A549 (cell line): Measurements from ENCODE around the gene BOC. TPM values are rescaled to one million over a fixed set of nuclear protein-coding genes. Genes with fewer than 3 reads are reported as not detected.

Source experiments
- ATAC-seq, 2 experiments: fragments of 200-7000 bp in 1 of 2; fragments of >200 bp in 1 of 2; cut with Nextera tagmentation in 1 of 2; cut with Tn5 transposase in 1 of 2; 3 replicates each; pipeline versions ENCODE4 v1.8.0 to v1.9.1; 2018 to 2020; ENCODE audit warnings: mild to moderate bottlenecking in 1 of 2, moderate library complexity in 1 of 2
- CTCF ChIA-PET: fragments of 300-600 bp; sonication (Branson Sonifier 250); formaldehyde crosslinking; extraction: SDS; loops from one replicate; lab custom pipeline; 2021; ENCODE audit warnings: antibody characterized with exemption, inconsistent platforms; lab: Yijun Ruan, JAX
- POLR2A ChIA-PET: fragments of 350-600 bp; formaldehyde crosslinking; extraction: SDS; loops from one replicate; lab custom pipeline; 2021; ENCODE audit warnings: antibody characterized with exemption, inconsistent platforms; lab: Yijun Ruan, JAX
- DNase-seq, 2 experiments: peaks; one replicate each; pipeline versions ENCODE4 v3.0.0 to v3.0.0-alpha.2; 2011 to 2016; ENCODE audit warnings: low read depth in 1 of 2, low spot score in 1 of 2
- FAIRE-seq: peaks from 2 replicates; lab custom pipeline; 2011; peaks lifted over from hg19 to GRCh38; lab: Jason Lieb, UNC
- H3K27ac ChIP-seq, 2 experiments: fragments of >200 bp; sonication (Bioruptor Twin); formaldehyde crosslinking; 3 replicates each; pipeline ENCODE4 v1.5.1; 2016 to 2017
- H3K4me1 ChIP-seq: fragments of >200 bp; sonication (Bioruptor Twin); formaldehyde crosslinking; 3 replicates; pipeline ENCODE4 v1.6.1; 2016
- H3K4me2 ChIP-seq: fragments of >200 bp; sonication (Bioruptor Twin); formaldehyde crosslinking; 3 replicates; pipeline ENCODE4 v1.6.1; 2016
- H3K4me3 ChIP-seq: fragments of >200 bp; sonication (Bioruptor Twin); formaldehyde crosslinking; 3 replicates; pipeline ENCODE4 v1.5.1; 2016
- H3K9me3 ChIP-seq: fragments of >200 bp; sonication (Bioruptor Twin); formaldehyde crosslinking; 3 replicates; pipeline ENCODE4 v1.6.1; 2016
- BCL3 ChIP-seq: fragments of >200 bp; sonication (Bioruptor Twin); formaldehyde crosslinking; IDR thresholded peaks from 3 replicates; pipeline ENCODE4 v1.6.1; 2016
- CBX2 ChIP-seq: fragments of 200-600 bp; sonication (generic); IDR thresholded peaks from 2 replicates; pipeline ENCODE4 v1.6.1; 2016; ENCODE audit warnings: low read depth, mild to moderate bottlenecking, borderline replicate concordance
- CHD2 ChIP-seq: fragments of 150-350 bp; IDR thresholded peaks from 2 replicates; pipeline ENCODE4 v1.6.1; 2014; ENCODE audit warnings: low read length; ENCODE audit not compliant: partially characterized antibody
- CTCF ChIP-seq: fragments of >200 bp; sonication (Bioruptor Twin); formaldehyde crosslinking; IDR thresholded peaks from 3 replicates; pipeline ENCODE4 v1.5.1; 2016
- EP300 ChIP-seq, 2 experiments: fragments of >200 bp; sonication (Bioruptor Twin); formaldehyde crosslinking; IDR thresholded peaks; 2 replicates in 1 of 2; 3 replicates in 1 of 2; pipeline ENCODE4 v1.6.1; 2016 to 2017
- ESRRA ChIP-seq: fragments of 150-350 bp; IDR thresholded peaks from 2 replicates; pipeline ENCODE4 v1.6.1; 2014; ENCODE audit warnings: mild to moderate bottlenecking, low read length, borderline replicate concordance
- FOSB ChIP-seq: fragments of 250-450 bp; sonication (Bioruptor Pico); IDR thresholded peaks from 2 replicates; pipeline ENCODE4 v1.5.0; 2020; ENCODE audit warnings: mild to moderate bottlenecking, moderate library complexity
- FOSL2 ChIP-seq, 2 experiments: fragments of 450-650 bp in 1 of 2; fragments of >200 bp in 1 of 2; sonication (Bioruptor Twin) in 1 of 2; formaldehyde crosslinking; IDR thresholded peaks; 2 replicates each; pipeline versions ENCODE4 v1.5.0 to v1.6.1; 2016 to 2020; ENCODE audit warnings: mild to moderate bottlenecking in 1 of 2, moderate library complexity in 1 of 2
- GATA3 ChIP-seq: IDR thresholded peaks from 2 replicates; pipeline ENCODE4 v1.6.1; 2012; ENCODE audit warnings: borderline replicate concordance
- HMGXB4 ChIP-seq: fragments of 250-450 bp; sonication (Bioruptor Pico); IDR thresholded peaks from 2 replicates; pipeline ENCODE4 v1.5.0; 2021; ENCODE audit warnings: mild to moderate bottlenecking, moderate library complexity, borderline replicate concordance
- HOXA7 ChIP-seq: fragments of 250-450 bp; sonication (Bioruptor Pico); IDR thresholded peaks from 2 replicates; pipeline ENCODE4 v1.5.0; 2020; ENCODE audit warnings: mild to moderate bottlenecking, moderate library complexity
- HOXB5 ChIP-seq: fragments of 250-450 bp; sonication (Bioruptor Pico); IDR thresholded peaks from 2 replicates; pipeline ENCODE4 v1.5.0; 2020; ENCODE audit warnings: mild to moderate bottlenecking, moderate library complexity
- KDM5A ChIP-seq: fragments of 200-600 bp; sonication (generic); IDR thresholded peaks from 2 replicates; pipeline ENCODE4 v1.6.1; 2016; ENCODE audit warnings: antibody characterized with exemption, mild to moderate bottlenecking
- MYC ChIP-seq: IDR thresholded peaks from 2 replicates; pipeline ENCODE4 v1.6.1; 2012; ENCODE audit warnings: mild to moderate bottlenecking, inconsistent platforms, low read length, improper control_type of control experiment, borderline replicate concordance
- POLR2A ChIP-seq: IDR thresholded peaks from 2 replicates; pipeline ENCODE4 v1.6.1; 2012; ENCODE audit warnings: mild to moderate bottlenecking, low read length
- POLR2AphosphoS2 ChIP-seq: conservative IDR thresholded peaks from 2 replicates; pipeline ENCODE4 v1.6.1; 2012; ENCODE audit warnings: low read length, improper control_type of control experiment, inconsistent platforms
- RARB ChIP-seq: fragments of 250-450 bp; sonication (Bioruptor Pico); IDR thresholded peaks from 2 replicates; pipeline ENCODE4 v1.8.0; 2021; ENCODE audit warnings: mild to moderate bottlenecking, moderate library complexity
- SREBF2 ChIP-seq: fragments of 450-650 bp; IDR thresholded peaks from 2 replicates; pipeline ENCODE4 v1.6.1; 2014; ENCODE audit warnings: mild to moderate bottlenecking, moderate library complexity
- TP53 ChIP-seq: fragments of 250-450 bp; sonication (Bioruptor Pico); IDR thresholded peaks from 2 replicates; pipeline ENCODE4 v1.5.0; 2021; ENCODE audit warnings: mild to moderate bottlenecking, moderate library complexity
- ZNF302 ChIP-seq: fragments of 250-450 bp; sonication (Bioruptor Pico); IDR thresholded peaks from 2 replicates; pipeline ENCODE4 v1.9.0; 2021; ENCODE audit warnings: inconsistent platforms, mild to moderate bottlenecking, moderate library complexity
- WGBS: methylation state at CpG from one replicate; pipeline ENCODE4 v1.1.6; 2017; ENCODE audit errors: missing lambda C conversion rate; 5-methylcytosine and 5-hydroxymethylcytosine counted together
- polyA plus RNA-seq, 4 experiments: library from polyadenylated mRNA; depleted of rRNA in 3 of 4; stranded (reverse); fragments of >200 nt; fragmentation: RNase III in 1 of 4; extraction: RNeasy Plus Mini Kit Qiagen cat#74134 plus additional on column Dnase treatment in 1 of 4; gene quantifications; 2 replicates in 3 of 4; 3 replicates in 1 of 4; pipeline ENCODE4 v1.2.3, GENCODE V29; 2011 to 2017
- TF ChIP-seq, protein P1 (sequence below): fragments of 450-650 bp; IDR thresholded peaks from 2 replicates; pipeline ENCODE4 v1.6.1; 2014; ENCODE audit warnings: antibody characterized with exemption
- TF ChIP-seq, protein P2 (sequence below): IDR thresholded peaks from 2 replicates; pipeline ENCODE4 v1.6.1; 2012

Gene BOC
- polyA plus RNA-seq, 2 of the 4 experiments (the other 2 are of a cell fraction): 4.0 TPM

DNA sequence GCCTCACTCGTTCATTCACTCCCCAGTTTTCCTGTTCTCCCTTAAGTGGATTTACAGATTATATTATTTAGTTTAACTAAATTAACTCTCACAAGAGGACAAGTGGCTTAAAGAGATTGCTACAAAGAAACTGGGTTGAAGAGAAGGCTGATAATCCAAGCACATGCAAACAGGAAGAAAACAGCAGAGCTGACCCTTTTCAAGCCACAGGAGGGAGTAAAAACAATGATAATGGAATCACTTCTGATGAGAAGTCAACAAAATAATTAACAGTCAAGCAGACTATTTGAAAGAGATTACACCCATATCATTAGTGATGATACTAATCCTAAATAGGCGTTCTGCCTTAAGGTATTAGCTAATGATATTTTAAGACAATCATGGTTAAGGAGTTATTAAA lies 31.7 kb downstream of the BOC start:
- 81% methylated on average over 2 of the region's 2 CpGs for WGBS
- no peak overlapping the region for H3K4me3 ChIP-seq
- CTCF ChIA-PET: interaction anchor here (1.7 to 1.8 kb wide), 2 partner anchors 14 to 46 kb away, joined by 4 to 5 read pairs; no protein-coding TSS in a partner anchor
- peaks cover 6% of the 10 kb centered on the region; the same call in 2 of the 3 replicates for H3K4me1 ChIP-seq
- POLR2A ChIA-PET: no interaction called here
- DNase-seq (no peak), FAIRE-seq (no peak)
- H3K4me2 ChIP-seq: no peak overlapping the region
- no peak for TF ChIP-seq POLR2A
- TF ChIP-seq, all 56 proteins: peak for 0
- Histone ChIP-seq H3K27ac (no peak overlapping the region), H3K9me3 (no peaks in the 10 kb centered on the region)
- no peak for ATAC-seq

- TF ChIP-seq HMGXB4 (CRISPR knock-in tag): no peak
- TF ChIP-seq, protein P1, sequence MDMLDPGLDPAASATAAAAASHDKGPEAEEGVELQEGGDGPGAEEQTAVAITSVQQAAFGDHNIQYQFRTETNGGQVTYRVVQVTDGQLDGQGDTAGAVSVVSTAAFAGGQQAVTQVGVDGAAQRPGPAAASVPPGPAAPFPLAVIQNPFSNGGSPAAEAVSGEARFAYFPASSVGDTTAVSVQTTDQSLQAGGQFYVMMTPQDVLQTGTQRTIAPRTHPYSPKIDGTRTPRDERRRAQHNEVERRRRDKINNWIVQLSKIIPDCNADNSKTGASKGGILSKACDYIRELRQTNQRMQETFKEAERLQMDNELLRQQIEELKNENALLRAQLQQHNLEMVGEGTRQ: 0 out of 2 replicates have a peak, but pooled peaks have one; percentile 30
- Histone ChIP-seq H3K4me3 (no peak overlapping the region), H3K27ac (no peak overlapping the region), H3K4me2 (no peak overlapping the region), H3K4me1 (peaks cover 6% of the 10 kb centered on the region; the same call in 2 of the 3 replicates), H3K9me3 (no peaks in the 10 kb centered on the region)
- ATAC-seq: no peak
- no peak for FAIRE-seq
- DNase-seq: no peak
- 79% methylated on average over 3 of the region's 3 CpGs for WGBS
- CTCF ChIA-PET: interaction anchor here (1.7 to 1.8 kb wide), 2 partner anchors 13 to 45 kb away, joined by 4 to 5 read pairs; no protein-coding TSS in a partner anchor
- POLR2A ChIA-PET: no interaction called here
These were observed 32.5 kb downstream of the BOC start for GRCh38 chr3:113243846-113244245.

DNA sequence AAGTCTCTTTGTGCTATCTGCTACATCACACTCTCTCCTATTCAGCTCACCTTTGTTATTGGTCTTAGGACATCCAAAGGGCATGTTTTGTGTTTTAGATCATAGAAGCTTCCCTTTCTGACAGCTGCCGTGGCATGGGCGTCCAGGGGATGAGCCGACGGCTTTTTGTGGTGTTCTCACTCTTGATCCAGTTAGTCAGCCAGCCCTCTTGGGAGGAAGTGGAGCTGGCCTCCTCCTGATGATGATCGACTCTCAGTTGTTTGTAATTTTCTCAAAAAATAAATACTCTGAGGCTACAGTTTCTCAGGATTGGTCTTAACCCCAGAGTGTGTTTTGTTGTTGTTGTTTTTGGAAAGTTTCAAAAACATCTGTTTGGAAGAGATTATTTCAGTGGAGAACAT lies 34.4 kb downstream of the BOC start:
- no peak for ATAC-seq
- TF ChIP-seq ZNF302 (CRISPR knock-in tag): no peak
- TF ChIP-seq FOSB: no peak
- no peak for TF ChIP-seq CBX2
- no peak for TF ChIP-seq EP300 (IDR thresholded peaks at IDR 0.05)
- TF ChIP-seq, protein P2, sequence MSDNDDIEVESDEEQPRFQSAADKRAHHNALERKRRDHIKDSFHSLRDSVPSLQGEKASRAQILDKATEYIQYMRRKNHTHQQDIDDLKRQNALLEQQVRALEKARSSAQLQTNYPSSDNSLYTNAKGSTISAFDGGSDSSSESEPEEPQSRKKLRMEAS: no peak
- TF ChIP-seq, all 56 proteins: peak for 0
- DNase-seq: no peak
- H3K4me2 ChIP-seq: no peak overlapping the region
- WGBS: 85% methylated on average over 5 of the region's 5 CpGs
- peaks cover 6% of the 10 kb centered on the region; the same call in 2 of the 3 replicates for H3K4me1 ChIP-seq
- no peak overlapping the region for H3K4me3 ChIP-seq
- no peak overlapping the region for H3K27ac ChIP-seq
- no peak for FAIRE-seq
- ChIA-PET CTCF (interaction anchor here (1.3 kb wide), 1 partner anchor 12 kb away, joined by 5 read pairs; no protein-coding TSS in a partner anchor), POLR2A (no interaction called here)
- H3K9me3 ChIP-seq: no peaks in the 10 kb centered on the region

DNA sequence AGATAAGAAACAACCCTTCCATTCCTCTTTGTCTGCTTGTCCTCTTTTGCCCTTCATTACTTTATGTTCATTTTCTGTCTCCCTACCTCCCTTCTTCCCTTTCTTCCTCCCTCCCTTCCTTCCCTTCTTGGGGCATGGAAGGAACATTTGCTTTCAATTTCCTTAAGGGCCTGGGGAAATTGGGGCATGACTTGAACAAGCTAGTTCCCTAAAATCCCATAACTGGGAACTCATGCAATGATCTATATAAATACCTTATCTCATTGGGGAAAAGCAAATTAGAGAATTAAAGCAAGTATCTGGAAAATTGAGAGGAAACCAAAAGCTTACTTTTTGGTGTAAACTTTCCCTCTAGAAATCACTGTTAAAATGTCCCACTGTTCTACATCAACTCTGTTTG lies 35.7 kb downstream of the BOC start:
- no peak for DNase-seq
- FAIRE-seq: no peak
- POLR2A ChIA-PET: no interaction called here
- Histone ChIP-seq H3K4me3 (no peak overlapping the region), H3K9me3 (no peaks in the 10 kb centered on the region), H3K27ac (no peak overlapping the region), H3K4me2 (no peak overlapping the region), H3K4me1 (no peaks in the 10 kb centered on the region)
- CTCF ChIA-PET: no interaction called here
- no peak for ATAC-seq
- no peak for TF ChIP-seq BCL3
- no peak for TF ChIP-seq RARB (CRISPR knock-in tag)
- no peak for TF ChIP-seq SREBF2
- TF ChIP-seq POLR2A: no peak
- no peak for TF ChIP-seq CBX2
- TF ChIP-seq CTCF: no peak
- no peak for TF ChIP-seq ESRRA
- TF ChIP-seq GATA3: no peak
- no peak for TF ChIP-seq HOXB5 (CRISPR knock-in tag)
- no peak for TF ChIP-seq TP53 (CRISPR knock-in tag)
- no peak for TF ChIP-seq MYC
- TF ChIP-seq POLR2AphosphoS2: no peak
- no peak for TF ChIP-seq KDM5A
- TF ChIP-seq CHD2: no peak
- no peak for TF ChIP-seq HMGXB4 (CRISPR knock-in tag)
- TF ChIP-seq FOSL2 (IDR thresholded peaks at IDR 0.05): no peak
- TF ChIP-seq FOSL2 (CRISPR knock-in tag; IDR thresholded peaks at IDR 0.05): no peak
- no peak for TF ChIP-seq HOXA7 (CRISPR knock-in tag)
- no peak for TF ChIP-seq EP300 (IDR thresholded peaks at IDR 0.05)
